HepG2 (cell line): ENCODE measurements around the gene NDRG2. TPM values are rescaled to one million over a fixed set of nuclear protein-coding genes. Genes with fewer than 3 reads are reported as not detected.

Experiments
- DRAP1 ChIP-seq: IDR thresholded peaks from 2 replicates; pipeline ENCODE4 v1.6.1; 2016; ENCODE audit warnings: missing genetic modification reagents, missing compliant biosample characterization
- HBP1 ChIP-seq: IDR thresholded peaks from 2 replicates; pipeline ENCODE4 v1.6.1; 2016; ENCODE audit warnings: low read depth, control low read depth
- HMGXB4 ChIP-seq, 2 experiments: sonication (generic) in 1 of 2; formaldehyde crosslinking in 1 of 2; IDR thresholded peaks; 2 replicates each; pipeline versions ENCODE4 v1.4.0 to v1.6.1; 2018 to 2020; ENCODE audit warnings: missing genetic modification reagents in 2 of 2, borderline replicate concordance in 1 of 2, low read depth in 1 of 2, mild to moderate bottlenecking in 1 of 2, missing biosample characterization in 1 of 2
- HNF4A ChIP-seq: sonication (generic); formaldehyde crosslinking; IDR thresholded peaks from 2 replicates; pipeline ENCODE4 v1.4.0; 2020; ENCODE audit warnings: missing genetic modification reagents
- HNRNPL ChIP-seq: fragments of 200-400 bp; formaldehyde crosslinking; IDR thresholded peaks from 2 replicates; pipeline ENCODE4 v1.6.1; 2017; ENCODE audit warnings: mild to moderate bottlenecking, low read depth, low read length
- HOXA3 ChIP-seq: sonication (generic); formaldehyde crosslinking; IDR thresholded peaks from 2 replicates; pipeline ENCODE4 v1.5.0; 2020; ENCODE audit warnings: missing genetic modification reagents
- NKX3-1 ChIP-seq: sonication (generic); formaldehyde crosslinking; IDR thresholded peaks from 2 replicates; pipeline ENCODE4 v1.5.0; 2020; ENCODE audit warnings: missing genetic modification reagents
- PHF8 ChIP-seq: sonication (generic); formaldehyde crosslinking; IDR thresholded peaks from 2 replicates; pipeline ENCODE4 v1.5.0; 2020; ENCODE audit warnings: missing genetic modification reagents
- POLR2A ChIP-seq, 2 experiments: IDR thresholded peaks; 2 replicates each; pipeline ENCODE4 v1.6.1; 2011; ENCODE audit warnings: low read depth in 2 of 2, low read length in 2 of 2, mild to moderate bottlenecking in 1 of 2, moderate library complexity in 1 of 2; ENCODE audit not compliant: insufficient read depth in 1 of 2
- SOX13 ChIP-seq, 3 experiments: fragments of 450-650 bp in 1 of 3; sonication (generic) in 1 of 3; formaldehyde crosslinking in 1 of 3; IDR thresholded peaks in 2 of 3; conservative IDR thresholded peaks in 1 of 3; 2 replicates each; pipeline versions ENCODE4 v1.5.0 to v1.6.1; 2016 to 2020; ENCODE audit warnings: antibody characterized with exemption in 1 of 3, mild to moderate bottlenecking in 1 of 3, missing compliant biosample characterization in 1 of 3, missing genetic modification reagents in 1 of 3, moderate library complexity in 1 of 3
- STAT5B ChIP-seq: sonication (generic); formaldehyde crosslinking; IDR thresholded peaks from 2 replicates; pipeline ENCODE4 v1.4.0; 2020; ENCODE audit warnings: missing genetic modification reagents
- TBL1XR1 ChIP-seq: fragments of 150-350 bp; IDR thresholded peaks from 2 replicates; pipeline ENCODE4 v1.6.1; 2014; ENCODE audit warnings: borderline replicate concordance, low read length; ENCODE audit not compliant: partially characterized antibody
- ZFP36L1 ChIP-seq: sonication (generic); formaldehyde crosslinking; IDR thresholded peaks from 2 replicates; pipeline ENCODE4 v1.8.0; 2022; ENCODE audit warnings: mild to moderate bottlenecking, missing genetic modification reagents, moderate library complexity
- ZNF547 ChIP-seq: sonication (generic); formaldehyde crosslinking; IDR thresholded peaks from 2 replicates; pipeline ENCODE4 v1.5.1; 2020; ENCODE audit warnings: mild to moderate bottlenecking, missing genetic modification reagents
- ZNF552 ChIP-seq: sonication (generic); formaldehyde crosslinking; IDR thresholded peaks from 2 replicates; pipeline ENCODE4 v1.9.0; 2022; ENCODE audit warnings: missing genetic modification reagents, mild to moderate bottlenecking, borderline replicate concordance
- ZNF580 ChIP-seq: IDR thresholded peaks from 2 replicates; pipeline ENCODE4 v1.6.1; 2016; ENCODE audit warnings: low read depth, borderline replicate concordance
- ZNF737 ChIP-seq: sonication (generic); formaldehyde crosslinking; IDR thresholded peaks from 2 replicates; pipeline ENCODE4 v1.5.0; 2020; ENCODE audit warnings: missing genetic modification reagents, mild to moderate bottlenecking, borderline replicate concordance
- polyA plus RNA-seq, 8 experiments: library from polyadenylated mRNA; depleted of rRNA in 3 of 8; stranded (reverse) in 7 of 8; unstranded in 1 of 8; fragments of >200 nt; fragmentation: Illumina TruSeq in 4 of 8; extraction: Trizol in 4 of 8; gene quantifications; 2 replicates each; pipeline versions ENCODE4 v1.2.1 to v1.2.3, GENCODE V29; 2011 to 2016; ENCODE audit warnings: low read depth in 4 of 8, missing spikeins in 1 of 8, mixed read lengths in 1 of 8; ENCODE audit not compliant: insufficient read depth in 1 of 8
- total RNA-seq, 5 experiments: library from RNA; depleted of rRNA; stranded (reverse); fragments of >200 nt; fragmentation: Illumina TruSeq; extraction: Trizol; gene quantifications; 2 replicates each; pipeline ENCODE4 v1.2.3, GENCODE V29; 2016; ENCODE audit warnings: low read depth in 1 of 5
- TF ChIP-seq, protein P1 (sequence below): sonication (generic); formaldehyde crosslinking; IDR thresholded peaks from 2 replicates; pipeline ENCODE4 v1.8.0; 2022; ENCODE audit warnings: missing genetic modification reagents, low read depth, mild to moderate bottlenecking, borderline replicate concordance
- TF ChIP-seq, protein P2 (sequence below): sonication (generic); formaldehyde crosslinking; IDR thresholded peaks from 2 replicates; pipeline ENCODE4 v1.4.0; 2020; ENCODE audit warnings: mild to moderate bottlenecking, missing genetic modification reagents
- TF ChIP-seq, protein P3 (sequence below): sonication (generic); formaldehyde crosslinking; IDR thresholded peaks from 2 replicates; pipeline ENCODE4 v1.4.0; 2020; ENCODE audit warnings: missing genetic modification reagents, low read depth, mild to moderate bottlenecking, borderline replicate concordance

Gene NDRG2
- total and polyA plus RNA-seq, 2 of the 13 experiments (the other 11 are each of a cell fraction or from before 2014, with no cell fraction given), result 27.2 to 189 TPM

GRCh38 chr14:21038441-21039422, 13.9 kb upstream of the NDRG2 start (continued):
- TF ChIP-seq ZNF580 (CRISPR knock-in tag) (peak; percentile 66), HNF4A (CRISPR knock-in tag) (0 out of 2 replicates have a peak, but pooled peaks have one; percentile 24), DRAP1 (peak; percentile 37; the same call in 1 of the 2 replicates), NKX3-1 (no peak), STAT5B (no peak), TBL1XR1 (no peak), HMGXB4 (CRISPR knock-in tag; IDR thresholded peaks at IDR 0.05; ENCODE audit: borderline replicate concordance in 1 of 2, low read depth in 1 of 2) (0 out of 4 replicates have a peak, but pooled peaks have one; percentile 22 to 39), POLR2A (IDR thresholded peaks at IDR 0.05; ENCODE audit: insufficient read depth in 1 of 2, low read depth in 2 of 2, low read length in 2 of 2) (peak in 1 of 2 experiments; percentile 65; a peak in 2 of 4 replicates), HNRNPL (no peak), SOX13 (IDR thresholded peaks at IDR 0.05) (no peak), SOX13 (CRISPR knock-in tag; conservative IDR thresholded peaks at IDR 0.05 in 1 of 2, IDR thresholded peaks at IDR 0.05 in 1 of 2) (peak in 1 of 2 experiments; percentile 19; a peak in 1 of 4 replicates), HBP1 (CRISPR knock-in tag) (0 out of 2 replicates have a peak, but pooled peaks have one; percentile 49), ZNF552 (CRISPR knock-in tag) (0 out of 2 replicates have a peak, but pooled peaks have one; percentile 33), ZNF737 (CRISPR knock-in tag) (no peak), PHF8 (0 out of 2 replicates have a peak, but pooled peaks have one; percentile 21), ZNF547 (CRISPR knock-in tag) (no peak), ZFP36L1 (CRISPR knock-in tag) (peak; percentile 97; the same call in 1 of the 2 replicates), HOXA3 (peak; percentile 37; the same call in 1 of the 2 replicates)
- TF ChIP-seq, protein P1, sequence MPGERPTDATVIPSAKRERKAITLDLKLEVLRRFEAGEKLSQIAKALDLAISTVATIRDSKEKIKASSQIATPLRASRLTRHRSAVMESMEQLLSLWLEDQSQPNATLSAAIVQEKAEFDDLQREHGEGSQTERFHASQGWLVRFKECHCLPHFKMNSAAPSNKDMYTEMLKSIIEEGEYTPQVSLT (CRISPR knock-in tag), result no peak
- TF ChIP-seq, protein P2, sequence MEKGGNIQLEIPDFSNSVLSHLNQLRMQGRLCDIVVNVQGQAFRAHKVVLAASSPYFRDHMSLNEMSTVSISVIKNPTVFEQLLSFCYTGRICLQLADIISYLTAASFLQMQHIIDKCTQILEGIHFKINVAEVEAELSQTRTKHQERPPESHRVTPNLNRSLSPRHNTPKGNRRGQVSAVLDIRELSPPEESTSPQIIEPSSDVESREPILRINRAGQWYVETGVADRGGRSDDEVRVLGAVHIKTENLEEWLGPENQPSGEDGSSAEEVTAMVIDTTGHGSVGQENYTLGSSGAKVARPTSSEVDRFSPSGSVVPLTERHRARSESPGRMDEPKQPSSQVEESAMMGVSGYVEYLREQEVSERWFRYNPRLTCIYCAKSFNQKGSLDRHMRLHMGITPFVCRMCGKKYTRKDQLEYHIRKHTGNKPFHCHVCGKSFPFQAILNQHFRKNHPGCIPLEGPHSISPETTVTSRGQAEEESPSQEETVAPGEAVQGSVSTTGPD (CRISPR knock-in tag), result 0 out of 2 replicates have a peak, but pooled peaks have one; percentile 34
- TF ChIP-seq, protein P3, sequence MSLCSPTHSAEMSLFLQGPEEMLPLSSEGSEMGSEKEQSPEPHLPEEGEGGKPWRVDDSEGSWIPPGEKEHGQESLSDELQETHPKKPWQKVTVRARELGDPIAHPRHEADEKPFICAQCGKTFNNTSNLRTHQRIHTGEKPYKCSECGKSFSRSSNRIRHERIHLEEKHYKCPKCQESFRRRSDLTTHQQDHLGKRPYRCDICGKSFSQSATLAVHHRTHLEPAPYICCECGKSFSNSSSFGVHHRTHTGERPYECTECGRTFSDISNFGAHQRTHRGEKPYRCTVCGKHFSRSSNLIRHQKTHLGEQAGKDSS (CRISPR knock-in tag), result peak; percentile 64; the same call in 1 of the 2 replicates
